Measurements from ENCODE around the gene SAP30. TPM values are rescaled to one million over a fixed set of nuclear protein-coding genes. Genes with fewer than 3 reads are reported as not detected.

SAP30 gene
- total and polyA plus RNA-seq, 2 experiments from 2014 or later = 9.3 to 16.5 TPM

DNA sequence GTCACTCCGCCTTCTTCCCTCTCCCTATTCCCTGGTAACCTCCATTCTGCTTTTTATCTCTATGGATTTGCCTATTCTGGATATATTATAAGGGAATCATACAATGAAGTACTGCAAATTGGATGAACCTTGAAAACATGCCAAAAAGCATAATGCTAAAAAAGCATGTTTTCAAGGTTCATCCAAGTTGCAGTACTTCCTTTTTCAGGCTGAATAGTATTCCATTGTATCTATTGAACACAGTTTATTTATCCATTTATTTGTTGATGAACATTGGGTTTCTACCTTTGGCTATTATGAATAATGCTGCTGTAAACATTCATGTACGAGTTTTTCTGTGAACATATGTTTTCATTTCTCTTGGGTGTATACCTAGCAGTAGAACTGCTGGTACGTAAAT, 9.2 kb downstream of the SAP30 start:
- no peak overlapping the region for H3K27ac ChIP-seq (ENCODE audit: low read depth)
- no peak for TF ChIP-seq ZNF114 (CRISPR knock-in tag; IDR thresholded peaks at IDR 0.05)
- TF ChIP-seq JUNB (IDR thresholded peaks at IDR 0.05; ENCODE audit: unreplicated experiment) = no peak
- TF ChIP-seq, protein P1, sequence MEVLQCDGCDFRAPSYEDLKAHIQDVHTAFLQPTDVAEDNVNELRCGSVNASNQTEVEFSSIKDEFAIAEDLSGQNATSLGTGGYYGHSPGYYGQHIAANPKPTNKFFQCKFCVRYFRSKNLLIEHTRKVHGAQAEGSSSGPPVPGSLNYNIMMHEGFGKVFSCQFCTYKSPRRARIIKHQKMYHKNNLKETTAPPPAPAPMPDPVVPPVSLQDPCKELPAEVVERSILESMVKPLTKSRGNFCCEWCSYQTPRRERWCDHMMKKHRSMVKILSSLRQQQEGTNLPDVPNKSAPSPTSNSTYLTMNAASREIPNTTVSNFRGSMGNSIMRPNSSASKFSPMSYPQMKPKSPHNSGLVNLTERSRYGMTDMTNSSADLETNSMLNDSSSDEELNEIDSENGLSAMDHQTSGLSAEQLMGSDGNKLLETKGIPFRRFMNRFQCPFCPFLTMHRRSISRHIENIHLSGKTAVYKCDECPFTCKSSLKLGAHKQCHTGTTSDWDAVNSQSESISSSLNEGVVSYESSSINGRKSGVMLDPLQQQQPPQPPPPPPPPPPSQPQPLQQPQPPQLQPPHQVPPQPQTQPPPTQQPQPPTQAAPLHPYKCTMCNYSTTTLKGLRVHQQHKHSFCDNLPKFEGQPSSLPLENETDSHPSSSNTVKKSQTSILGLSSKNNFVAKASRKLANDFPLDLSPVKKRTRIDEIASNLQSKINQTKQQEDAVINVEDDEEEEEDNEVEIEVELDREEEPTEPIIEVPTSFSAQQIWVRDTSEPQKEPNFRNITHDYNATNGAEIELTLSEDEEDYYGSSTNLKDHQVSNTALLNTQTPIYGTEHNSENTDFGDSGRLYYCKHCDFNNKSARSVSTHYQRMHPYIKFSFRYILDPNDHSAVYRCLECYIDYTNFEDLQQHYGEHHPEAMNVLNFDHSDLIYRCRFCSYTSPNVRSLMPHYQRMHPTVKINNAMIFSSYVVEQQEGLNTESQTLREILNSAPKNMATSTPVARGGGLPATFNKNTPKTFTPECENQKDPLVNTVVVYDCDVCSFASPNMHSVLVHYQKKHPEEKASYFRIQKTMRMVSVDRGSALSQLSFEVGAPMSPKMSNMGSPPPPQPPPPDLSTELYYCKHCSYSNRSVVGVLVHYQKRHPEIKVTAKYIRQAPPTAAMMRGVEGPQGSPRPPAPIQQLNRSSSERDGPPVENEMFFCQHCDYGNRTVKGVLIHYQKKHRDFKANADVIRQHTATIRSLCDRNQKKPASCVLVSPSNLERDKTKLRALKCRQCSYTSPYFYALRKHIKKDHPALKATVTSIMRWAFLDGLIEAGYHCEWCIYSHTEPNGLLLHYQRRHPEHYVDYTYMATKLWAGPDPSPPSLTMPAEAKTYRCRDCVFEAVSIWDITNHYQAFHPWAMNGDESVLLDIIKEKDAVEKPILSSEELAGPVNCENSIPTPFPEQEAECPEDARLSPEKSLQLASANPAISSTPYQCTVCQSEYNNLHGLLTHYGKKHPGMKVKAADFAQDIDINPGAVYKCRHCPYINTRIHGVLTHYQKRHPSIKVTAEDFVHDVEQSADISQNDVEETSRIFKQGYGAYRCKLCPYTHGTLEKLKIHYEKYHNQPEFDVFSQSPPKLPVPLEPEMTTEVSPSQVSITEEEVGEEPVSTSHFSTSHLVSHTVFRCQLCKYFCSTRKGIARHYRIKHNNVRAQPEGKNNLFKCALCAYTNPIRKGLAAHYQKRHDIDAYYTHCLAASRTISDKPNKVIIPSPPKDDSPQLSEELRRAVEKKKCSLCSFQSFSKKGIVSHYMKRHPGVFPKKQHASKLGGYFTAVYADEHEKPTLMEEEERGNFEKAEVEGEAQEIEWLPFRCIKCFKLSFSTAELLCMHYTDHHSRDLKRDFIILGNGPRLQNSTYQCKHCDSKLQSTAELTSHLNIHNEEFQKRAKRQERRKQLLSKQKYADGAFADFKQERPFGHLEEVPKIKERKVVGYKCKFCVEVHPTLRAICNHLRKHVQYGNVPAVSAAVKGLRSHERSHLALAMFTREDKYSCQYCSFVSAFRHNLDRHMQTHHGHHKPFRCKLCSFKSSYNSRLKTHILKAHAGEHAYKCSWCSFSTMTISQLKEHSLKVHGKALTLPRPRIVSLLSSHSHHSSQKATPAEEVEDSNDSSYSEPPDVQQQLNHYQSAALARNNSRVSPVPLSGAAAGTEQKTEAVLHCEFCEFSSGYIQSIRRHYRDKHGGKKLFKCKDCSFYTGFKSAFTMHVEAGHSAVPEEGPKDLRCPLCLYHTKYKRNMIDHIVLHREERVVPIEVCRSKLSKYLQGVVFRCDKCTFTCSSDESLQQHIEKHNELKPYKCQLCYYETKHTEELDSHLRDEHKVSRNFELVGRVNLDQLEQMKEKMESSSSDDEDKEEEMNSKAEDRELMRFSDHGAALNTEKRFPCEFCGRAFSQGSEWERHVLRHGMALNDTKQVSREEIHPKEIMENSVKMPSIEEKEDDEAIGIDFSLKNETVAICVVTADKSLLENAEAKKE (CRISPR knock-in tag; IDR thresholded peaks at IDR 0.05) = no peak
- TF ChIP-seq STAT1 (IDR thresholded peaks at IDR 0.05; ENCODE audit: unreplicated experiment) = no peak
- no peak for TF ChIP-seq CREB1 (CRISPR knock-in tag; IDR thresholded peaks at IDR 0.05; ENCODE audit: low read depth)
- TF ChIP-seq, protein P2, sequence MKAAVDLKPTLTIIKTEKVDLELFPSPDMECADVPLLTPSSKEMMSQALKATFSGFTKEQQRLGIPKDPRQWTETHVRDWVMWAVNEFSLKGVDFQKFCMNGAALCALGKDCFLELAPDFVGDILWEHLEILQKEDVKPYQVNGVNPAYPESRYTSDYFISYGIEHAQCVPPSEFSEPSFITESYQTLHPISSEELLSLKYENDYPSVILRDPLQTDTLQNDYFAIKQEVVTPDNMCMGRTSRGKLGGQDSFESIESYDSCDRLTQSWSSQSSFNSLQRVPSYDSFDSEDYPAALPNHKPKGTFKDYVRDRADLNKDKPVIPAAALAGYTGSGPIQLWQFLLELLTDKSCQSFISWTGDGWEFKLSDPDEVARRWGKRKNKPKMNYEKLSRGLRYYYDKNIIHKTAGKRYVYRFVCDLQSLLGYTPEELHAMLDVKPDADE (IDR thresholded peaks at IDR 0.05) = no peak
- TF ChIP-seq EZH2phosphoT487 (IDR thresholded peaks at IDR 0.05; ENCODE audit: unreplicated experiment) = no peak
- no peak for TF ChIP-seq NANOG (IDR thresholded peaks at IDR 0.05; ENCODE audit: borderline replicate concordance)
- TF ChIP-seq, protein P3, sequence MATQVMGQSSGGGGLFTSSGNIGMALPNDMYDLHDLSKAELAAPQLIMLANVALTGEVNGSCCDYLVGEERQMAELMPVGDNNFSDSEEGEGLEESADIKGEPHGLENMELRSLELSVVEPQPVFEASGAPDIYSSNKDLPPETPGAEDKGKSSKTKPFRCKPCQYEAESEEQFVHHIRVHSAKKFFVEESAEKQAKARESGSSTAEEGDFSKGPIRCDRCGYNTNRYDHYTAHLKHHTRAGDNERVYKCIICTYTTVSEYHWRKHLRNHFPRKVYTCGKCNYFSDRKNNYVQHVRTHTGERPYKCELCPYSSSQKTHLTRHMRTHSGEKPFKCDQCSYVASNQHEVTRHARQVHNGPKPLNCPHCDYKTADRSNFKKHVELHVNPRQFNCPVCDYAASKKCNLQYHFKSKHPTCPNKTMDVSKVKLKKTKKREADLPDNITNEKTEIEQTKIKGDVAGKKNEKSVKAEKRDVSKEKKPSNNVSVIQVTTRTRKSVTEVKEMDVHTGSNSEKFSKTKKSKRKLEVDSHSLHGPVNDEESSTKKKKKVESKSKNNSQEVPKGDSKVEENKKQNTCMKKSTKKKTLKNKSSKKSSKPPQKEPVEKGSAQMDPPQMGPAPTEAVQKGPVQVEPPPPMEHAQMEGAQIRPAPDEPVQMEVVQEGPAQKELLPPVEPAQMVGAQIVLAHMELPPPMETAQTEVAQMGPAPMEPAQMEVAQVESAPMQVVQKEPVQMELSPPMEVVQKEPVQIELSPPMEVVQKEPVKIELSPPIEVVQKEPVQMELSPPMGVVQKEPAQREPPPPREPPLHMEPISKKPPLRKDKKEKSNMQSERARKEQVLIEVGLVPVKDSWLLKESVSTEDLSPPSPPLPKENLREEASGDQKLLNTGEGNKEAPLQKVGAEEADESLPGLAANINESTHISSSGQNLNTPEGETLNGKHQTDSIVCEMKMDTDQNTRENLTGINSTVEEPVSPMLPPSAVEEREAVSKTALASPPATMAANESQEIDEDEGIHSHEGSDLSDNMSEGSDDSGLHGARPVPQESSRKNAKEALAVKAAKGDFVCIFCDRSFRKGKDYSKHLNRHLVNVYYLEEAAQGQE (IDR thresholded peaks at IDR 0.05; ENCODE audit: unreplicated experiment) = no peak
- TF ChIP-seq POLR2AphosphoS5 (IDR thresholded peaks at IDR 0.05; ENCODE audit: low read depth) = no peak
- no peak for TF ChIP-seq EZH2 (IDR thresholded peaks at IDR 0.05; ENCODE audit: low read depth, unreplicated experiment)
- Mint-ChIP-seq H3K4me1 (peaks cover 23% of the 10 kb centered on the region), H3K27me3 (ENCODE audit: insufficient read depth, low read depth, poor library complexity) (no peaks in the 10 kb centered on the region), H3K27ac (no peak overlapping the region), H3K4me3 (no peak overlapping the region), H3K9me3 (no peaks in the 10 kb centered on the region), H3K36me3 (ENCODE audit: low read depth) (peaks cover 6% of the 10 kb centered on the region; the same call in 1 of the 3 replicates)
- no peaks in the 10 kb centered on the region for H3K36me3 ChIP-seq (ENCODE audit: insufficient read depth)
- ATAC-seq (no peak), DNase-seq (ENCODE audit: low spot score) (no peak)
- H2AFZ ChIP-seq = no peak overlapping the region
- H3K27me3 ChIP-seq (ENCODE audit: insufficient read depth) = no peaks in the 10 kb centered on the region
- H3K79me2 ChIP-seq (replicated peaks; ENCODE audit: insufficient read depth) = no peaks in the 10 kb centered on the region
- H3K4me1 ChIP-seq (ENCODE audit: insufficient read depth) = peaks cover 33% of the 10 kb centered on the region
- no peaks in the 10 kb centered on the region for H4K20me1 ChIP-seq (replicated peaks; ENCODE audit: insufficient read depth)
- no peak overlapping the region for H3K4me2 ChIP-seq
- H3K4me3 ChIP-seq = no peak overlapping the region
- no peaks in the 10 kb centered on the region for H3F3A ChIP-seq (replicated peaks; ENCODE audit: low read depth)
- H3K9me2 ChIP-seq (ENCODE audit: insufficient read depth) = no peaks in the 10 kb centered on the region

Measured in GM23338 (cell line).